ENCODE results near the gene NONO. TPM values are rescaled to one million over a fixed set of nuclear protein-coding genes. Genes with fewer than 3 reads are reported as not detected.

Gene NONO
- total RNA-seq, 1 donor from 2014 or later: 343 TPM

GRCh38 chrX:71253253-71254091 is 30.0 kb upstream of the NONO start:
- H3K27ac Mint-ChIP-seq (ENCODE audit: unreplicated experiment): peak overlapping the region; percentile 87
- peak; percentile 63 for FAIRE-seq

GRCh38 chrX:71254092-71254963 is 29.1 kb upstream of the NONO start, which contains the start of gene ZMYM3:
TSS of gene ZMYM3 (minus strand) at chrX:71254140. CDS start at chrX:71253255, 885 bp downstream.
- no peaks in the 10 kb centered on the region for H4K20me1 ChIP-seq (ENCODE audit: insufficient read depth, low read length)
- peak within 1 kb of the TSS; percentile 87 for H3K4me3 ChIP-seq (ENCODE audit: insufficient read depth, low read depth, low read length)
- Mint-ChIP-seq H3K4me1 (ENCODE audit: low read depth, unreplicated experiment) (peaks cover 4% of the 10 kb centered on the region), H3K36me3 (ENCODE audit: low read depth, unreplicated experiment) (no peaks in the 10 kb centered on the region), H3K4me3 (ENCODE audit: unreplicated experiment) (peak within 1 kb of the TSS; percentile 92), H3K27ac (ENCODE audit: unreplicated experiment) (peak within 1 kb of the TSS; percentile 87), H3K9me3 (ENCODE audit: unreplicated experiment) (no peaks in the 10 kb centered on the region), H3K27me3 (ENCODE audit: low read depth, unreplicated experiment) (no peaks in the 10 kb centered on the region)
- peak within 1 kb of the TSS; percentile 58 for H3K27ac ChIP-seq (ENCODE audit: low read depth, low read length)
- peak within 1 kb of the TSS; percentile 90 for H3K9ac ChIP-seq (ENCODE audit: low read length)
- no peak for TF ChIP-seq EZH2 (IDR thresholded peaks at IDR 0.05; ENCODE audit: insufficient read depth, low read length)
- no peak for TF ChIP-seq CTCF (IDR thresholded peaks at IDR 0.05; ENCODE audit: insufficient read depth, low read depth, low read length)
- FAIRE-seq (no peak), DNase-seq (ENCODE audit: low read depth) (peak; percentile 70)
- H3K27me3 ChIP-seq (ENCODE audit: insufficient read depth, low read length): no peaks in the 10 kb centered on the region
- H3K4me1 ChIP-seq (ENCODE audit: insufficient read depth, low read length): peaks cover 10% of the 10 kb centered on the region
- H3K79me2 ChIP-seq (ENCODE audit: insufficient read depth, low read length): peaks cover 11% of the 10 kb centered on the region
- H2AFZ ChIP-seq (ENCODE audit: low read depth, low read length): peak within 1 kb of the TSS; percentile 75
- H3K4me2 ChIP-seq (ENCODE audit: low read length): peak within 1 kb of the TSS; percentile 97
- no peaks in the 10 kb centered on the region for H3K9me3 ChIP-seq (ENCODE audit: insufficient read depth, low read depth, low read length)
- H3K36me3 ChIP-seq (ENCODE audit: insufficient read depth, low read length): no peaks in the 10 kb centered on the region

More at GRCh38 chrX:71253253-71254091, 30.0 kb upstream of the NONO start:
- Histone ChIP-seq H3K36me3 (ENCODE audit: insufficient read depth, low read length) (no peaks in the 10 kb centered on the region), H4K20me1 (ENCODE audit: insufficient read depth, low read length) (no peaks in the 10 kb centered on the region), H3K27ac (ENCODE audit: low read depth, low read length) (peak overlapping the region; percentile 56), H3K79me2 (ENCODE audit: insufficient read depth, low read length) (peaks cover 11% of the 10 kb centered on the region), H3K9me3 (ENCODE audit: insufficient read depth, low read depth, low read length) (no peaks in the 10 kb centered on the region), H3K27me3 (ENCODE audit: insufficient read depth, low read length) (no peaks in the 10 kb centered on the region), H3K4me1 (ENCODE audit: insufficient read depth, low read length) (peaks cover 10% of the 10 kb centered on the region), H3K4me3 (ENCODE audit: insufficient read depth, low read depth, low read length) (peak overlapping the region; percentile 87), H3K4me2 (ENCODE audit: low read length) (peak overlapping the region; percentile 97), H2AFZ (ENCODE audit: low read depth, low read length) (peak overlapping the region; percentile 56), H3K9ac (ENCODE audit: low read length) (peak overlapping the region; percentile 90)
- peak overlapping the region; percentile 92 for H3K4me3 Mint-ChIP-seq (ENCODE audit: unreplicated experiment)
- H3K4me1 Mint-ChIP-seq (ENCODE audit: low read depth, unreplicated experiment): peaks cover 4% of the 10 kb centered on the region
- TF ChIP-seq EZH2 (IDR thresholded peaks at IDR 0.05; ENCODE audit: insufficient read depth, low read length) (no peak), CTCF (IDR thresholded peaks at IDR 0.05; ENCODE audit: insufficient read depth, low read depth, low read length) (peak; percentile 26)
- peaks cover 4% of the 10 kb centered on the region for H3K36me3 Mint-ChIP-seq (ENCODE audit: low read depth, unreplicated experiment)
- DNase-seq (ENCODE audit: low read depth): peak; percentile 18
- H3K9me3 Mint-ChIP-seq (ENCODE audit: unreplicated experiment): no peaks in the 10 kb centered on the region
- no peaks in the 10 kb centered on the region for H3K27me3 Mint-ChIP-seq (ENCODE audit: low read depth, unreplicated experiment)
